Stimulated activated CD4-positive, alpha-beta T cell treated with anti-CD3 and anti-CD28 coated beads, Interleukin-12 subunit alpha, Interleukin-12 subunit beta, amount 100 ng/mL, for 4 hours (primary cell): ENCODE results near the gene SNAPC4.
"Not testable (repeated sequence)": the region's sequence is repeated elsewhere in the genome, so short reads cannot be mapped to it uniquely, and the experiment has no call there.

Experiments used
- DNase-seq: peaks from one replicate; pipeline ENCODE4 v3.0.0-alpha.2; 2020

Gene SNAPC4

GRCh38 chr9:136433849-136434579, 34.0 kb upstream of the SNAPC4 start:
- no peak for DNase-seq

DNA sequence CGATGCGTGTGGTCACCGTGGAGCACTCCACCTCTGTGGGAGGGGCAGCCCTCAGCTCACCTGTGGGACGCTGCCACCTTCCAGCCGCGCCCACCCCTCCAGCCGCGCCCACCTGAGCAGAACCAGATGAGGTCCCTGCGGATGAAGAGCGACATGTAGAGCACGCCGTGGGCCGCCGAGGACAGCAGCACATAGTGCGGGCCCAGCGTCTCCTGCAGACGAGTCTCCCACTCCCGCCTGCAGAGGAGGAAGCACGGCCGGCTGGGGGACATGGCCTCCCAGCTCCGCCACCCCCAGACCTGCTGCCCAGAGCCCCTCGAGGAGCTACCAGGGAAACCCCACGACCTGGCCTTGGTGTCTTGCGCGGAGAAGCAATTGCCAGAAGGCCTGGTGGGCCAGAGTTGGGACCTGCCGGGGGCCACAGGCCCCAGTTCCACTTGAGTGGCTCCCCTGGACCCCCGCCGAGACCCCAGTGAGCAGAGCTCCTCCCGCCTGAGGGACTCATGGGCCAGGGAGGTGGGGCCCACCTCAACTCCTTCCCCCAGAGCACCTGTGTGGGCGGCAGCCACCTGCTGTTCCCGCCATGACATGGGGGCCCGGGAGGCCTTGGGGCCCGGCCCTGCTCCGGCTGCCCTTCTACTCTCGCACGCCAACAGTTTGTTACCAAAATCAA, 33.2 kb upstream of the SNAPC4 start:
- DNase-seq = no peak

GRCh38 chr9:136432591-136432990, 32.6 kb upstream of the SNAPC4 start:
- DNase-seq = no peak

DNA sequence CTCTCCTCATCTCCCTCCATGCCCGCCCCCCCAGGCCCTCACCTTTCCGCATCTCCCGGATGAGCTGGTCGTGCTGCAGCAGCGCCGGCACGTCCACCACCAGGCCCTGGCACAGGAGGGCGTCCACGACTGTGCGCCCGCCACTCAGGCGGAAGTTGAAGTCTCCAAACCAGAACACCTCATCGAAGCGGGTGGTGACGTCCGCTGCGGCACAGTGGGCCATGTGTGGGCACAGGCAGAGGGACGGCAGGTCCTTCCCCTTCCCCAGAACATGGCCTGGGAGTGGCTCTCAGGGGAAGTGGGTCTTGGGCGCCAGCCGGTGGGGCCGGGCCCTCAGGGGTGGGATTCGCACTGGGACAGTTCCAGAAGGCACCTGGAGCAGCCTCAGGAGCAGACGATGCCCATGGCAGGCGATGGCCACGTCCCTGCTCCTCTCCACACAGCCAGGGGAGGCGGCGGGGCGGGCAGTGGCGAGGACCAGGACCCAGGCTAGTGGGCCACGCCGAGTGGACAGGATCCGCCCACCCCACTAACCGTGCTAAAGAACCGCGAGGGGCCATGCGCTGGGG, 31.9 kb upstream of the SNAPC4 start:
- no peak for DNase-seq

DNA sequence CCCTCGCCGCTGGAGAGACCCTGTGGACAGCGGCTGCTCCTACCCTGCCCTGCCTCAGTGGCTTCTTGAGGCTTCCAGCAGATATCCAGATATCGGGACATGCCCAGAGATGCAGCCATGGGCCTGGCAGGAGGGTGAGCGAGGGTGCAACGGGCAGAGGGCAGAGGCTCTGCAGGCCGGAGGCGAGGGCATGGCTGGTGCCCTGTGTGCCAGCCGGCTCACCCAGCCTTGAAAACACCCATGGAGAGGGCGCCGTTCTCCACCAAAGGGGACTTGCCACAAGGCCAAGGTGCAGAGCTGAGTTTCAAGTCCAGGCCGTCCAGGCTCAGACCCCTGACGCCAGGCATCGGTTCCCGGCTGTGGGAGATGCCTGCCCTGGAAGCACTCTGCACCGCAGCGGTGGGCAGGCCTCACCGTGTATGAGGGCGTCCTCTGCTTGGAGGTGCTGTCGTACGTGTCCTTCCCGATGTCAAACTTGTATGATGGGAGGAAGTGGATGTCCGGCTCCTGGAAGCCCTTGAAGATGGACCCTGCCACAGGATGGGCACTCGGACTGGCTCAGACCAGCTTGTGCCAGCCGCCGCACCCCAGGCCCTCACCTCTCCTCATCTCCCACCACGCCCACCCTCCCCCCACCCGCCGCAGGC, 30.7 kb upstream of the SNAPC4 start:
- no peak for DNase-seq

DNA sequence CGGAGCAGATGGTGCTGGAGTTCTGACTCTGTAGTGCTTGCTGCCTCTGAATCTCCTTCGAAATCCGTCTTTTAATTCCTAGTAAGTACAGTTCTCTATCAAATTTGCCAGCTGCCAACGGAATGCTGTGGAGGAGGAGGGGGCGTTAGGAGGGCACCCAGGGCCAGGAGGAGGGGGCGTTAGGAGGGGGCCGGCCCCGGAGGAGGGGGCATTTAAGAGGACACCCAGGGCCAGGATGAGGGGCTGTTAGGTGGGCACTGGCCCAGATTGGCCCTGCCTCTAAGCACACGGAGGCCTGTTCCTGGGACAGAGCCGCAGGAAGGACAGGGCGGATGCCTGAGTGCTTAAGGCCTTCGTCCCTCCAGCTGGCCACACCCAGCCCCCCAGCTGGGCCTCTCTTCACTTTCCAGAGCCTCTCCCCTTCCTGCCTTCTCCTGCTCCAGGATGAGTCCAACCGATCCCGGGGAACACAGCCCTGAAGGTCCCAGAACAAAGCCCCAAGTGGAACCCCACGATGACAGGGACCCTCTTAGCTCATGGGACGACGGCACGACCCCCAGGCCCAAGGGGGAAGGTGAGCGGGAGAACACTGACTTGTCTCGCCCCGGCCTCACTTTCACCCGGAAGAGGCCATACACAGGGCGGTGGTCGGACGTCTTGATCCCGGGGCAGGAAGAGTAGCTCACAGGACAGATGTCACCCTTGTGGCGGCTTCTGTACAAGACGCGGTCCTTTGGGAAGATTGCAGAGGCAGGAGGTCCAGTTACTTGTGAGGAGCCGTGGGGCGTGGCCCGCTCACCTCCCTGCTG, 29.9 kb upstream of the SNAPC4 start:
- DNase-seq = no peak

DNA sequence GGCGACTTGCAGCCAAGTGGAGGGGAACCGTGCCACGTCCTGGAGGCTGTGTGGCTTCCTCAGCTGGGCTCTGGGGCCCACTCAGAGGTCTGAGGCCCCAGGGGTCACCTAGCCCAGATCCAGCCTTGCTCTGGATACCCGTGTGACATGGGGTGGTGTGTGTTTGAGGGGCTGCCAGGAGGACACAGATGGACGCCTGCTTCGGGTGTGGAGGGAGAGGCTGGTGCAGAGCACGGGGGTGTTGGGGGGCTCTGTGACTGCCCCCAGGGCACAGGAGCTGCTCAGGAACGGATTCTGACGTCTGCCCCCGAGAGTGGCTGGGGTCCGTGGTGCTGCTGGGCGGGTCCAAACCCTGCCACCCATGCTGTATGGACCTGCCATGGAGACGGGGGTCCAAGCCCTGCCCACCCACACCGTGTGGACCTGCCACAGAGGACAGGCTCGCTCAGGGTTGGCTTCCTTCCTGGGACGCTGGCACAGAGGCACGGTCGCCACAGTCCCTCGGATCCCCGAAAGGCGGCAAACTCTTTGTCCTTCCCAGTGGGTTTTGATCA, 29.2 kb upstream of the SNAPC4 start:
- DNase-seq = no peak

GRCh38 chr9:136426787-136427186, 26.8 kb upstream of the SNAPC4 start:
- no peak for DNase-seq

DNA sequence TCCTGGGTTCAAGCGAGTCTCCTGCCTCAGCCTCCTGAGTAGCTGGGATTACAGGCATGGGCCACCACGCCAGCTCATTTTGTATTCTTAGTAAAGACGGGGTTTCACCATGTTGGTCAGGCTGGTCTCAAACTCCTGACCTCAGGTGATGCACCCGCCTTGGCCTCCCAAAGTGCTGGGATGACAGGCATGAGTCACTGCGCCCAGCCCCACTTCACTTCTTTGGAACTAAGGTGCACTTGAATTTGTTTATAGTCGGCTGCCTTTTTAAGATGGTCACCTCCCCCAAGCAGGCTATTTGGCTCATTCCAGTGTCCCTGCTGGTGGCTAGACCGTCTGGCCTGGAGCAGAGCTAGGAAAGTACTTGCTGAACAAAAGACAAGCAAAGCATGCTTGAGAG, 25.4 kb upstream of the SNAPC4 start:
- not testable (repeated sequence) for DNase-seq

- no peak for DNase-seq
These were observed 24.9 kb upstream of the SNAPC4 start for GRCh38 chr9:136424750-136425362.

DNA sequence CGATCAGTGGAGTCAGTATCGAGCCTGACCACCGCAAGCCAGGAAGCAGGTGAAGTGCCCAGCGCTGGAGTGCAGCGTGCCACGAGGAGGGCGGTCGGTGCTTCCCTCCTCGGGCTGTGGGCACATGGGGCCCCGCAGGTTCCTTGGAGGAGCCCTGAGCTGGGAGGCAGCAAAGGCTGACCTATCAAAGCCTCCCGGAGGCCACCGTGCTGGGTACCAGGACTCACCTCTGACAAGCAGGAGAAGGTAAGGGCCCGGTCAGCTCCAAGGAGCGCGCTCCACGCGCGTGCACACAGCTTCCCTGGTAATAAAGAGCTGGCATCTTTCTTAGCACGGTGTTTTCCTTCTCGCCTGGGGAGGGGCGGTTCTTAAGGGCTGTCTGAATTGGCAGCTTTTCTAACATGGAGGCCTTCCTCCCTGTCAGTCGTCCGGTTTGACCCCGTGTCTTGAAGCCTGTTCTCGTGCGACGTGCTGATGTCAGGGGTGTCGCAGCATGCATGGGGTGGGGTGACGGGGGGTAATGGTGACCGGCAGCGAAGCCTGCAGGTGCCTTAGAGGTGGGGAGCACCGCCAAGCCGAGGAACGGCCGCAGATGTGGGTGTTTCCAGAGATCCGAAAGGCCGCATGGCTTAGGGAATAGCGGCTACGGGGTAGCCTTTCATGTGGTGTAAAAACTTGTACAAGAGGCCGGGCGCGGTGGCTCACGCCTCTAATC, 23.6 kb upstream of the SNAPC4 start:
- no peak for DNase-seq

GRCh38 chr9:136422876-136423275, 22.9 kb upstream of the SNAPC4 start:
- DNase-seq = no peak

DNA sequence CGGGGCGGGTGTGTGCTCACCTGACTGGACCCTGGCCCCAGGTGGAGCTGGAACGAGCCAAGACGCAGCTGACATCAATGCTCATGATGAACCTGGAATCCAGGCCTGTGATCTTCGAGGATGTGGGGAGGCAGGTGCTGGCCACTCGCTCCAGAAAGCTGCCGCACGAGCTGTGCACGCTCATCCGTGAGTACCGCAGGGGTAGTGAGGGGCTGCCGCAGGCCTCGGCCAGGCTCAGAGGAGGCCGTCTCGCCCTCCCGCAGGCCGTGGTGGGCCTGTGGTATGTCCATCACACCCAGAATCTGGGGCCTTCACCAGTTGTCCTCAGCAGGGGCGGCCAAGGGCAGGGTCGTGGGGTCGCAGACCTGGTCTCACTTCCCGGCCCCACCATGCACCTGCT, 21.8 kb upstream of the SNAPC4 start:
- DNase-seq = no peak

DNA sequence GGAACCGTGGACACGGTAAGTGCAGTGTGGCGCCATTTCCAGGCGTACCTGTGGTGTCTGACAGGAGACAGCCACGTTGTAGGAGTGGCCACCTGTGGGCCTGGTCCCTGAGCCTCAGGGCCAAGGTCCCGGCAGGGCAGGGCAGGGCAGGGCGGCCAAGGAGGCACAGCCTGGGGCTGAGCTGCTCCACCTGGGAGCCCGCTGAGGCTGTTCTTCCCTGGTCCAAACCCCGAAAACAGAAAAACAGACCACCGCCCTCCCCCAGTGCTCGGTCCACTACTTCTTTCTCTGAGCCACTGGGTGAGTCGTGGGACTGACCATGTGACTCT, 19.1 kb upstream of the SNAPC4 start:
- no peak for DNase-seq

- DNase-seq = no peak
These were observed 18.5 kb upstream of the SNAPC4 start for GRCh38 chr9:136418182-136419091.

DNA sequence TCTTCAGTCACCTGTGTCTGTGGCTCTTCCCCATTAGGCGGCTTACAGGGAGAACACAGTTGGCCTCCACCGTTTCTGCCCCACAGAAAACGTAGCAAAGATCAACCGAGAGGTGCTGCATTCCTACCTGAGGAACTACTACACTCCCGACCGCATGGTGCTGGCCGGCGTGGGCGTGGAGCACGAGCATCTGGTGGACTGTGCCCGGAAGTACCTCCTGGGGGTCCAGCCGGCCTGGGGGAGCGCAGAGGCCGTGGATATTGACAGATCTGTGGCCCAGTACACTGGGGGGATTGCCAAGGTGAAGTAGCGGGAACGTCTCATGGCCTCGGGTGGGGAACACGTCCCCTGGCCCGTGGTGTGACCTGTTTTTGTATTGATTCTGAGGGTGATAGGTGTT, 16.9 kb upstream of the SNAPC4 start:
- no peak for DNase-seq

- no peak for DNase-seq
These were observed 16.5 kb upstream of the SNAPC4 start for GRCh38 chr9:136416427-136416826.

- DNase-seq = no peak
These were observed 13.0 kb upstream of the SNAPC4 start for GRCh38 chr9:136412962-136413361.

- DNase-seq = no peak
These were observed 11.4 kb upstream of the SNAPC4 start for GRCh38 chr9:136411378-136411777.

GRCh38 chr9:136410500-136411287, 10.7 kb upstream of the SNAPC4 start, which contains the start of the genes ENTR1 and PMPCA:
TSS of gene ENTR1 (minus strand) at chr9:136410614. CDS start at chr9:136410397, 217 bp downstream.
TSS of gene PMPCA (plus strand) at chr9:136410658. CDS start at chr9:136410669, 11 bp downstream.
- DNase-seq = peak; percentile 98
